ENCODE results near the gene C4orf54.

C4orf54 gene

DNA sequence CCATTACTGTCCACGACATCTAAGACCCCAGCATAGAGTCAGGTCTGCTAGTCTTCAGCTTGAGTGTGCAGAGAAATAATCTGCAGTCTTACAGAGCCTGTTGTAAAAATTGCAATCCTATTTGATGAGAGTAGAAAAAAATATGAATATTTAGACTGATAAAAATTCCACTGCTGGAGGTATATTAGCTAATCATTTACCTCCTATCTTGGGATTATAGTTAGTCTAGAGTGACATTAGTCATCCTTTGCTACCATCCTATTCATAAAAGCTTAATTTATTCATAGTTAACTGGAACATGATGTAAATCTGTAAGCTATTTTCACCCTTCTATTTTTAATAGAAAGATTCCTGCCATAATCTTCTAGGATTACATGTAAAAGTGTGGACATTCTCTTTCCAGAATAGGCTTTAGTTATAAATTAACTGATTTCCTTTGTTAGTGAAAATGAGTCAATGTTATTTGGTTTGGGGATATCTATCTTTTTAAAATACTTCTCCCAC, 26.7 kb downstream of the C4orf54 start:
- Histone ChIP-seq H3K9me3 (ENCODE audit: control insufficient read depth, insufficient read depth, low read length) (no peaks in the 10 kb centered on the region), H3K9me2 (replicated peaks; ENCODE audit: control insufficient read depth, low read length) (no peaks in the 10 kb centered on the region), H3K27me3 (ENCODE audit: control insufficient read depth, low read length) (no peaks in the 10 kb centered on the region), H4K20me1 (ENCODE audit: control insufficient read depth, insufficient read depth, low read depth, low read length) (no peaks in the 10 kb centered on the region), H3F3A (ENCODE audit: control insufficient read depth, insufficient read depth) (no peaks in the 10 kb centered on the region), H3K27ac (ENCODE audit: low read depth, low read length) (no peak overlapping the region), H3K4me1 (ENCODE audit: control insufficient read depth, low read length) (peaks cover 6% of the 10 kb centered on the region; the same call in 1 of the 2 replicates), H3K36me3 (ENCODE audit: control insufficient read depth, low read length) (no peaks in the 10 kb centered on the region), H3K79me2 (ENCODE audit: control insufficient read depth, low read length) (no peaks in the 10 kb centered on the region), H3K4me2 (ENCODE audit: low read length) (no peak overlapping the region), H3K4me3 (ENCODE audit: low read length) (no peak overlapping the region)
- TF ChIP-seq, protein P1, sequence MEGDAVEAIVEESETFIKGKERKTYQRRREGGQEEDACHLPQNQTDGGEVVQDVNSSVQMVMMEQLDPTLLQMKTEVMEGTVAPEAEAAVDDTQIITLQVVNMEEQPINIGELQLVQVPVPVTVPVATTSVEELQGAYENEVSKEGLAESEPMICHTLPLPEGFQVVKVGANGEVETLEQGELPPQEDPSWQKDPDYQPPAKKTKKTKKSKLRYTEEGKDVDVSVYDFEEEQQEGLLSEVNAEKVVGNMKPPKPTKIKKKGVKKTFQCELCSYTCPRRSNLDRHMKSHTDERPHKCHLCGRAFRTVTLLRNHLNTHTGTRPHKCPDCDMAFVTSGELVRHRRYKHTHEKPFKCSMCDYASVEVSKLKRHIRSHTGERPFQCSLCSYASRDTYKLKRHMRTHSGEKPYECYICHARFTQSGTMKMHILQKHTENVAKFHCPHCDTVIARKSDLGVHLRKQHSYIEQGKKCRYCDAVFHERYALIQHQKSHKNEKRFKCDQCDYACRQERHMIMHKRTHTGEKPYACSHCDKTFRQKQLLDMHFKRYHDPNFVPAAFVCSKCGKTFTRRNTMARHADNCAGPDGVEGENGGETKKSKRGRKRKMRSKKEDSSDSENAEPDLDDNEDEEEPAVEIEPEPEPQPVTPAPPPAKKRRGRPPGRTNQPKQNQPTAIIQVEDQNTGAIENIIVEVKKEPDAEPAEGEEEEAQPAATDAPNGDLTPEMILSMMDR (IDR thresholded peaks at IDR 0.05; ENCODE audit: low read depth, low read length, poor library complexity, severe bottlenecking), result no peak
- no peak for TF ChIP-seq EZH2phosphoT487 (IDR thresholded peaks at IDR 0.05; ENCODE audit: borderline replicate concordance, low read length)

DNA sequence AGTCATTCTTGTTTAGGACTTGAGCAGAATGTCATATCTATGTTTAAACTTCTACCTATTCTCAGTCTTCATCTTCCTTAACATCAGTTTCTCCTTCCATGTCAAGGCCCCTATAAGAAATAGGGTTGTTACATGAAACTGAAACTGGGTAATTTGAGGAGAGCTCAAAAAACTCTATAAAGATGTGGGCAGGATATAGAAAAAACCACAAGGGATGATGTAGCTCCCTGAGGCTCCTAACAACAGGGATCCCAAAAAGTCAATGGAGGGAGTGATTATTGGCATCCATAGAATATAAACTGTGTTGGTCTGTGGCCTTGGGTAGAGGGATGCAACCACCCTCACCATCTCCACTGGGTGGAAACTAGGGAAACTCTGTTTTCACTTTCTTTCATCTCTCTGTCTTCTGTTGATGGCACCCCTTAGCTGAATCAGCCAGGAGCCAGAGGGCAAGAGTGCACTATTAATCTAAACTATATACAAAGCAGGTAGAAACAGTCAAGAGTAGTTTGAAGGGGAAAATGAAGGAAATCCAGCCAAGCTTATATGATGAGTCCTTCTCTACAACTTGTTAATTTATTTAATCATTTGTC, 27.6 kb downstream of the C4orf54 start:
- Histone ChIP-seq H3K36me3 (ENCODE audit: control insufficient read depth, low read length) (no peaks in the 10 kb centered on the region), H3F3A (ENCODE audit: control insufficient read depth, insufficient read depth) (no peaks in the 10 kb centered on the region), H3K4me3 (ENCODE audit: low read length) (no peak overlapping the region), H3K79me2 (ENCODE audit: control insufficient read depth, low read length) (no peaks in the 10 kb centered on the region), H4K20me1 (ENCODE audit: control insufficient read depth, insufficient read depth, low read depth, low read length) (no peaks in the 10 kb centered on the region), H3K27me3 (ENCODE audit: control insufficient read depth, low read length) (no peaks in the 10 kb centered on the region), H3K4me1 (ENCODE audit: control insufficient read depth, low read length) (peaks cover 6% of the 10 kb centered on the region; the same call in 1 of the 2 replicates), H3K9me2 (replicated peaks; ENCODE audit: control insufficient read depth, low read length) (no peaks in the 10 kb centered on the region), H3K4me2 (ENCODE audit: low read length) (no peak overlapping the region), H3K9me3 (ENCODE audit: control insufficient read depth, insufficient read depth, low read length) (no peaks in the 10 kb centered on the region), H3K27ac (ENCODE audit: low read depth, low read length) (no peak overlapping the region)
- TF ChIP-seq EZH2phosphoT487 (IDR thresholded peaks at IDR 0.05; ENCODE audit: borderline replicate concordance, low read length), result no peak
- TF ChIP-seq, protein P1 (IDR thresholded peaks at IDR 0.05; ENCODE audit: low read depth, low read length, poor library complexity, severe bottlenecking), result no peak

DNA sequence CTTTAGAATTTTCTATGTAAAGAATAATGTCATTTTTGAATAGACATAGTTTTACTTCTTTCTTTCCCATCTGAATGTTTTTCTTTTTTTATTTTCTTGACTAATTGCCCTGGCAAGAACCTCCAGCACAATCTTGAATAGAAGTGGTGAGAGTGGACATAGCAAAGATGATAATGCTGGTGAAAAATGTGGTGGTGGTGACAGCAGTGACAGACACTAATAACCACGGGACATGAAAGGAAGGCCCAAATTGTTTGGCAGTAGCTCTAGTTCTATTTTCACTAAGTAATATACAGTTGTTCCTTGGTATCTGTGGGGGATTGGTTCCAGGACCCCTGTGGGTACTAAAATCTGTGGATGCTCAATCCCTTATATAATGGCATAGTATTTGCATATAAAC, 29.6 kb downstream of the C4orf54 start:
- H3K79me2 ChIP-seq (ENCODE audit: control insufficient read depth, low read length), result no peaks in the 10 kb centered on the region
- no peaks in the 10 kb centered on the region for H3F3A ChIP-seq (ENCODE audit: control insufficient read depth, insufficient read depth)
- no peaks in the 10 kb centered on the region for H3K9me3 ChIP-seq (ENCODE audit: control insufficient read depth, insufficient read depth, low read length)
- H3K27ac ChIP-seq (ENCODE audit: low read depth, low read length), result no peak overlapping the region
- TF ChIP-seq EZH2phosphoT487 (IDR thresholded peaks at IDR 0.05; ENCODE audit: borderline replicate concordance, low read length), result no peak
- TF ChIP-seq, protein P1 (IDR thresholded peaks at IDR 0.05; ENCODE audit: low read depth, low read length, poor library complexity, severe bottlenecking), result no peak
- no peaks in the 10 kb centered on the region for H4K20me1 ChIP-seq (ENCODE audit: control insufficient read depth, insufficient read depth, low read depth, low read length)
- H3K9me2 ChIP-seq (replicated peaks; ENCODE audit: control insufficient read depth, low read length), result no peaks in the 10 kb centered on the region
- no peaks in the 10 kb centered on the region for H3K27me3 ChIP-seq (ENCODE audit: control insufficient read depth, low read length)
- H3K4me1 ChIP-seq (ENCODE audit: control insufficient read depth, low read length), result peaks cover 4% of the 10 kb centered on the region; the same call in 1 of the 2 replicates
- no peaks in the 10 kb centered on the region for H3K36me3 ChIP-seq (ENCODE audit: control insufficient read depth, low read length)
- H3K4me2 ChIP-seq (ENCODE audit: low read length), result no peak overlapping the region
- no peak overlapping the region for H3K4me3 ChIP-seq (ENCODE audit: low read length)

Data from DOHH2 (cell line).